SK-MEL-5 (cell line): ENCODE results near the gene MRPL10. TPM values are rescaled to one million over a fixed set of nuclear protein-coding genes. Genes with fewer than 3 reads are reported as not detected.

Experiments
- DNase-seq: peaks from one replicate; pipeline ENCODE4 v3.0.0-alpha.2; 2016; ENCODE audit warnings: low read depth, low spot score
- in situ Hi-C: cut with HindIII; loops from 2 replicates; pipeline ENCODE4 v1.10.0; 2016; ENCODE audit warnings: low sequenced_read_pairs, high pct_unique_total_duplicates, low pct_unique_long_range_greater_than_20kb
- total RNA-seq: library from RNA; depleted of rRNA; stranded (reverse); fragments of >200 nt; shearing (Covaris generic); gene quantifications from 2 replicates; pipeline ENCODE4 v1.2.3, GENCODE V29; 2014

The MRPL10 gene
- total RNA-seq, 1 experiment from 2014 or later, result 82.0 TPM

DNA sequence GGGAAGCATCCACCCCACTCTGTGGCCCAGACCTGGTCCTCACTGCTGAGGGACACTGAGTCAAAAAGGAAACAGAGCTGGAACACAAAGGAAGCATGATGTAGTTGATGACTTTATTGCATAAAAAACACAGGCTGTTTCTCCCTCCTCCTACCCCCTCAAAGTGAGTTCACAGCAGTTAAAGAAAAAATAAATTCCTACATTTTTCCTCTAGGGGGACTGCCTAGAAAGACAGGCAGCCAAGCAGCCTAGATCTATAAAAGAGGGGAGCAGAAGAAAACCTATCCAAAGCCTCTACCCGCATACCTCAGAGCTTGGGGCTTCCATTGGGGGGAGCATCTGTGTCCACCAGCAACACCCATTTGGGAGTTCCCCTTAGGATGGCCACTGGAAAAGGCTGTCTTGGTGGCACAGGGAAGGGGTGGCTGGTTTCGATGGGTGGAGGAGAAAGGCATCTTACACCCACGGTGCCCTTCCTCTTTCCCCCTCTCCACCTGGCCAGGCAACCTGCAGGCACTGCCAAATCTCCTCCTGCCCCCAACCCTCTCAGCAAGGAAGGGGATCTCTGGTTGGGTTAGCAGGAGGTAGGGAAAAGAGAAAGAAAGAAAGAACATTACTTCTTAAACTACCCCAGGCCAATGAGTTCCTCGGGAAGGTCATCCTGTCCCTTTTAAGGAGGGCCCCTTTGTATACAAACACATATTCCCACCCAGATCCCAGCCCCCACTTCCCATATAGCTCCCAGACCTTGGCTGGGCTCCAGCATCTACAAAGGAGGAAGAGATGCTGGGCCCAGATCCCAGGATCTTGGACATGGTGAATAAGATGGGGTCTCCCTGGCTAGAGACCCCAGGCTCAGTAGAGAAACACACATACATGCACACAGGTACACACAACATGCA, 13.7 kb upstream of the MRPL10 start:
- peak; percentile 36 for DNase-seq
- in situ Hi-C loops, result no loop called here

DNA sequence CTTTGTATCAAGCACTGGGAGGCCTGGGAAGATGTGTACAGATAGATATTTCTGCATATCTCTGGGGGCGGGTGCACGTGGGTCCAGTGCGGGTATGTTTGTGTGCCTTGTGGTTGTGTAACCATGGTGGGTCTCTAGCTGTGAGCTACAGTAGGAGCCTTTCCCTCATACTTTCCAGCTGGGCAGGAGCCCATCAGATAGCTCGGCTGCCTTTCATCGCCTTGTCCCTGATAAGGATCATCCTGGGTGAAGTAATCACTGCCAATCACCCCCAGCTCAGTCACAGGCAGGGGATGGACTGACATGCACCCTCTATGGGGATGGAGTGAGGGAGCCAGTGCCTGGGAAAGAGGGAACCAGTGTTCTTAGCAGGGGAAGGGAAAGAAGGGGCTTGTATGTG, 12.9 kb upstream of the MRPL10 start:
- in situ Hi-C loops, result no loop called here
- no peak for DNase-seq

DNA sequence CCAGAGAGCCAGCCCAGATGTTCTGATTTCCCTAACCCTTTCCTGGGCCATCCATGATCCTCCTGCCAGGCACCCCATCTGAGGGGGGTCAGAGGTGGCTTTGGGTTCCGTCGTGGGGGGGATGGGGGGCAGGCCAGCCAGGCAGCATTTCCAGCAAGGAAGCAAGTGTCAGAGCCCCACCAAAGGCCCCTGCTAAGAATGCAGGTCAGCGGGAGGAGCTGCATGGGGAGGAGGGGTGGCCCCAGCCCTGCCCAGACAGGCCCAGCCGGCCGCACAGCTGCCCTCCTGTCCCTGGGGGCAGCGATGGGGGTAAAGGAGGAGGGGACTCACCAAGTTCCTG, 12.0 kb upstream of the MRPL10 start:
- in situ Hi-C loops, result no loop called here
- no peak for DNase-seq

DNA sequence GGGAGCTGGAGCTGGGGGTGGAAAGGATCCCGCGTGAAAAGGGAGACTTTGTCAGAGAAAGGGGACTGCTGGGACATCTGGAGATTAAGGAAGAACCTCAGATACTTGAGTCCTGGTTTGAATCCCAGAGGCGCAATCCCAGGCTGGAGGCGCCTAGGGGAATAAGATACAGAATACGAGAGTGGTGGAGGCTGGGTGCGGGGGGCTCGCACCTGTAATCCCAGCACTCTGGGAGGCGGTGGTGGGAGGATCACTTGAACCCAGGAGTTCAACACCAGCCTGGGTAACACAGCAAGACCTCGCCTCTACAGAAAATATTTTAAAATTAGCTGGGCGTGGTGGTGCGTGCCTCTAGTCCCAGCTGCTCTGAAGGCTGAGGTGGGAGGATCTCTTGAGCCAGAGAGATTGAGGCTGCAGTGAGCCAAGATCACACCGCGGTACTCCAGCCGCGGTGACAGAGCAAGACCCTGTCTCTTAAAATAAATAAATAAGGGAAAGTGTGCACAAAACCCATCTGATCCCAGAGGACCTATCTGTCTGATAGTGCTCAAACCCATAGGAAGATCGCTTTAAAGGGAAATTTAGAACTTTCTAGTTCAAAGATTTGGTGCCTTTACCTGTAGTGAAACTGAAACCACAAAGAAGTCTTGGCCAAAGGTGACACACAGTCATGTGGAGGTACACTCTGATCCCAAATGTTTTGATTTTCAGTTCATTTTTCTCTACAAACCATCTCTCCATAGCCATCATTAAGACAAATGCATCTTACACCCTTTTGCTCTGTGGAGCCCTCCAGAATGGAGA, 10.3 kb upstream of the MRPL10 start:
- DNase-seq, result no peak
- in situ Hi-C loops, result no loop called here

DNA sequence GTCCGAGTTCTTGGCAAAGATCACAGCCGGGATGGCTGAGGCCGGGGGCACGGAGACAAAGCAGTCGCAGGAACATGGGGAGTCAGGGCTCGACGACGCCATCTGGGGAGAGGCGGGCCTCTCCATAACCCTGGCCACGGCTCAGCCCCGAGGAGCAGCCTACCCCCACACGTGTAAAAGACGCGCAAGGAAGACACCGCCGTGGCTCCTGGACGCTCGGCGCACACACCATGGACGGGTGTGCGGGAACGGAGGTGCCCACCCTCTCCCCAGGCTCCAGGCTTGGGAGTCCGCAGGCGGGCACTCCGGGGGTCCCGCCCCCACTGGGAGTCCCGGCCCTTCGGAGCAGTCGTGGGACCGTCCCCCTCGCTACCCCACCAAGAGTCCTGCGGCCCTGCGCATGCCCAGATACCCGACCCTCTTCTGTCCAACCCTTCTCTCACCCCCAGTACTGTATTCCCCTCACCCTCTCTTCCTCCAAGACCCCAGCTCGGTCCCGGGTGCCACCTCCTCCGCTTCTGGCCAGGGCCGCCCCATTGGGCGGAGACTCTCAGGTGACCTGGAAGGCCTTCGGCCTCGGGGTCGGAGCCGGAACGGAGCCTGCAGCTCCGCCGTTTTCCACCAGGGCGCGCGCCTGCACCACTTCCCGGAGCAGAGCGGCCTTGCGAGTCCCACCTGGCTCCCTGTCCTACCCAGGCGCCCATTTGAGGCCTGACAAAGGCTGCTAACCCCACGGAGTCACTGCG, 9.6 kb upstream of the MRPL10 start, which contains the start of gene SCRN2:
SCRN2 (minus strand) TSS at position 532 of the 746 bp plus-strand sequence; CDS start at position 102, 430 bp downstream.
- in situ Hi-C loops, result no loop called here

GRCh38 chr17:47840001-47840741, 8.8 kb upstream of the MRPL10 start:
- DNase-seq, result no peak
- in situ Hi-C loops, result no loop called here

More for the DNA sequence above, 9.6 kb upstream of the MRPL10 start, which contains the start of gene SCRN2:
- DNase-seq, result peak; percentile 88

GRCh38 chr17:47839071-47839470, 7.7 kb upstream of the MRPL10 start:
- in situ Hi-C loops, result no loop called here

GRCh38 chr17:47838636-47839035, 7.3 kb upstream of the MRPL10 start:
- in situ Hi-C loops, result no loop called here
- no peak for DNase-seq

More at GRCh38 chr17:47839071-47839470, 7.7 kb upstream of the MRPL10 start:
- no peak for DNase-seq

DNA sequence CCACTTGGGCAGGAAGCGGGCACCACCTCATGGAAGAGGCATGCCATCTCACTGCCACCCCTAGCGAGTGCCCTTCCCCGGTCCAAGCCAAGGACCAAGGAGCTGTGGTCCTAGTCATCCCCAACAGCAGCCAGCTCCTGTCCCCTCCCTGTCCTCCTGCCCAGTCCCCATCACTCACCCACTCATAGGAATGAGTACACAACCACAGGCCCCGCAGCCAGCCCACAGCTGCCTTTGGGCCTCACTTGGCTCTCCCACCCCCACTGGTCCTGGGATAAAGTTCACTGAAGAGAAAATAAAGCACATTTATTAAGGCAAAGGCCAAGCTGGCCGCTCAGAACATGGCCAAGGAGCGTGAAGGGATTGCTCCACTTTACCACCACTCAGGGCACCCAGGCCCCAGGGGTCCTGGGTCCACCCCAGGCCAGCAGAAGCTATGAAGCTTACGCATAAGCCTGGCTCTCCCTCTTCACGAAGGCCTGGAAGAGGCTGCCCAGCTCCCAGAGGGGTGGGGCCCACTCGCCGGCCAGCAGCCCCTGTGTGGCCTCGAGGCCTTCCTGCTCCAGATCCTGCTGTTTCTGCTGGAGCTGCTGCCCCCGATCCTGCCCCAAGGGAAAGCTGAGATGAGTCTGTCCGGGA, 6.2 kb upstream of the MRPL10 start:
- in situ Hi-C loops, result no loop called here

DNA sequence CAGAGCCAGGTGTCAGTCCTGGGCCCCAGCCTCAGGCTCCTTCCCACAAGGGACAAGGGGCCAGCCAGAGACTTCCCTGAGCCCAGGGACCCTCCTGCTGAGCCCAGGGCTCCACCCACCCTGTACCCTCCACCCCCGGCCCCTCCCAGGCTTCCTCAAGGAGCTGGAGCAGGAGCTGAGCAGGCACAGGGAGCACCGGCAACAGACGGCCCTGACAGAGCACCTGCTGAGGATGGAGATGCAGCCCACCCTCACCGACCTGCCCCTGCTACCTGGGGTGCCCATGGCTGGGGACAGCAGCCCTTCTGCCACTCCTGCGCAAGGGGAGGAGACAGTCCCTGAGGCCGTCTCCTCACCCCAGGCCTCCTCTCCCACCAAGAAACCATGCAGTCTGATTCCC, 5.3 kb upstream of the MRPL10 start:
- in situ Hi-C loops, result no loop called here
- DNase-seq, result no peak

More for the DNA sequence above, 6.2 kb upstream of the MRPL10 start:
- no peak for DNase-seq

- in situ Hi-C loops, result no loop called here
- DNase-seq, result no peak
Observed at GRCh38 chr17:47834756-47835155, 3.4 kb upstream of the MRPL10 start.

- in situ Hi-C loops, result no loop called here
- DNase-seq, result no peak
Observed at GRCh38 chr17:47831934-47832327, 590 bp upstream of the MRPL10 start.

DNA sequence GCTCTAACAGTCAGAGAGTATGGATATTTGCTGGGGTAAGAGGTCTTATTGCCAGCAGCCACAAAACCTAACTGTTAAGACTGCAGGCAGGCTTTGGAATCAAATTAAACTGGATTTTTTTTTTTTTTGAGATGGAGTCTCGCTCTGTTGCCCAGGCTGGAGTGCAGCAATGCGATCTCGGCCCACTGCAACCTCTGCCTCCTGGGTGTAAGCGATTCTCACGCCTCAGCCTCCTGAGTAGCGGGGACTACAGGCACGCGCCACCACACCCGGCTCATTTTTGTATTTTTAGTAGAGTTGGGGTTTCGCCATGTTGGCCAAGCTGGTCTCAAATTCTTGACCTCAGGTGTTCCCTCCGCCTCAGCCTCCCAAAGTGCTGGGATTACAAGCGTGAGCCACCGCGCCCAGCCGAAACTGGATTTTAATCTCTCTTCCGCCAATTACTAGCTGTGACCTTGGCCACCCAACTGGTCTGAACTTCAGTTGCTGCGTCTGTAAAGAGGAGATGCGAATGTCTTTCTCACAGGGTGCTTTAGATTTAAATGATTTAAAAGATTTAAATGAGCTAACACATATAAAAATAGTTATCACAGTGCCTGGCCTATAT, 842 bp downstream of the MRPL10 start:
- in situ Hi-C loops, result no loop called here
- no peak for DNase-seq

DNA sequence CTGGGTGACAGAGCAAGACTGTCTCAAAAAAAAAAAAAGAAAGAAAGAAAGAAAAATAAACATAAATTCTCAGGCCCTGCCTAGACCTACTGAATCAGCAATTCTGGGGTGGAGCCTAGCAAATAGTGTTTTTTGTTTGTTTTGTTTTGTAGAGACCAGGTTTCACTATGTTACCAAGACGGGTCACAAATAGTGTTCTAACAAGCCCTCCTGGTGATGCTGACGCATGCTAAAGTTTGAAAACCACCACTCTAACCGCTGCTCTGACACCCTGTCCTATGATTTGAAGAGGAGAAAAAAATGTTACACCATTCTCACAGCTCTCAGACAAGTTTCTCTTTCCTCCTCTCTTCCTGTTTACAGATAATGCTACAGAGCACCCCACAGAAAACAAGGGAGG, 1.5 kb downstream of the MRPL10 start:
- in situ Hi-C loops, result no loop called here
- no peak for DNase-seq

GRCh38 chr17:47823519-47823918, 7.8 kb downstream of the MRPL10 start:
- in situ Hi-C loops, result no loop called here
- no peak for DNase-seq

DNA sequence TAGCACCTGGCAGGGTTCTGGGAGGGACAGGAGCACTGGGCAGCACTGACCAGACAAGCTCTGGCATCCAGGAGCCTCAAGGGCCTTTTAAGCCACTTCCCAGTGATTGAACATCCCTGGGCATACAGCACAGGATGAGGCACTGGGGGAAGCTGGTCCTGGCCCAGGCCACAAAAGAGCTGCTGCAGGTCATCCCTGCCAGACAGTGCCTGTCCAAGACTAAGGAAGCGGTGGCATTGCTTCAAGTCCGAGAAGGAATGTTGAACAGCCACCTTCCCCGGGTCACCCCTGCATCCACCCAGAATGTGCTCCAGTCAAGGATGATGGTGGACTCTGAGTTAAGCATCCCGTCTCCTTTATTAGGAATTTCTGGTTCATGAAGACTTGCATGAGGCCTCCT, 8.6 kb downstream of the MRPL10 start:
- in situ Hi-C loops, result no loop called here
- DNase-seq, result no peak
